Fibroblast of villous mesenchyme (primary cell): Measurements from ENCODE around the gene NLRC3. TPM values are rescaled to one million over a fixed set of nuclear protein-coding genes. Genes with fewer than 3 reads are reported as not detected.

ENCODE experiments used
- DNase-seq: peaks from one replicate; pipeline ENCODE4 v3.0.0-alpha.2; 2010; ENCODE audit warnings: low read depth
- H3K4me3 ChIP-seq: 2 replicates; pipeline ENCODE4 v1.5.1; 2011; ENCODE audit warnings: low read depth, mild to moderate bottlenecking, low read length
- CTCF ChIP-seq: IDR thresholded peaks from 2 replicates; pipeline ENCODE4 v1.5.1; 2012; ENCODE audit warnings: low read depth, mild to moderate bottlenecking, low read length; ENCODE audit not compliant: insufficient read depth
- total RNA-seq: library from RNA; depleted of rRNA; stranded (reverse); fragments of >200 nt; gene quantifications from 2 replicates; pipeline ENCODE4 v1.2.3, GENCODE V29; 2012

NLRC3 gene
- total RNA-seq, 1 donor: not detected

- TF ChIP-seq CTCF: no peak
- DNase-seq: no peak
Observed at GRCh38 chr16:3546986-3547682, 30.1 kb downstream of the NLRC3 start.

GRCh38 chr16:3542601-3543373 lies 34.4 kb downstream of the NLRC3 start:
- no peak for DNase-seq
- H3K4me3 ChIP-seq: no peak overlapping the region
- no peak for TF ChIP-seq CTCF

More at GRCh38 chr16:3546986-3547682, 30.1 kb downstream of the NLRC3 start:
- H3K4me3 ChIP-seq: no peak overlapping the region

- H3K4me3 ChIP-seq: no peak overlapping the region
- no peak for DNase-seq
- TF ChIP-seq CTCF: no peak
Observed at GRCh38 chr16:3541527-3542155, 35.6 kb downstream of the NLRC3 start.

- DNase-seq: no peak
- no peak overlapping the region for H3K4me3 ChIP-seq
- no peak for TF ChIP-seq CTCF
Observed at GRCh38 chr16:3538222-3538621, 39.0 kb downstream of the NLRC3 start.

GRCh38 chr16:3536851-3537250 lies 40.4 kb downstream of the NLRC3 start:
- peak; percentile 67 for DNase-seq

GRCh38 chr16:3536271-3536731 lies 40.9 kb downstream of the NLRC3 start:
- TF ChIP-seq CTCF: no peak
- H3K4me3 ChIP-seq: no peak overlapping the region
- DNase-seq: peak; percentile 86

More at GRCh38 chr16:3536851-3537250, 40.4 kb downstream of the NLRC3 start:
- TF ChIP-seq CTCF: no peak
- H3K4me3 ChIP-seq: no peak overlapping the region
